Stimulated activated CD8-positive, alpha-beta memory T cell treated with anti-CD3 and anti-CD28 coated beads, Interleukin-4, amount 100 ng/mL, for 1 hour (primary cell): ENCODE results near the gene CCND1.

ENCODE experiments used
- DNase-seq, 2 donors: peaks; one replicate each; pipeline ENCODE4 v3.0.0-alpha.2; 2020; ENCODE audit warnings: low read depth in 2 of 2, low spot score in 1 of 2

Gene CCND1

GRCh38 chr11:69640995-69641581 lies at the start of gene CCND1:
TSS of gene CCND1 (plus strand) at chr11:69641156. CDS start at chr11:69641314, 158 bp downstream.
- no peak for DNase-seq

GRCh38 chr11:69592986-69593650 lies 47.8 kb upstream of the CCND1 start:
- DNase-seq, result no peak

- DNase-seq, result no peak
Observed at GRCh38 chr11:69593851-69594250, 47.1 kb upstream of the CCND1 start.

- DNase-seq, result no peak
Observed at GRCh38 chr11:69594481-69594880, 46.5 kb upstream of the CCND1 start.

GRCh38 chr11:69595805-69596665 lies 44.9 kb upstream of the CCND1 start:
- DNase-seq, result no peak

- DNase-seq, result no peak
Observed at GRCh38 chr11:69598147-69598546, 42.8 kb upstream of the CCND1 start.

GRCh38 chr11:69599502-69599901 lies 41.5 kb upstream of the CCND1 start:
- DNase-seq, result no peak

GRCh38 chr11:69600001-69600400 lies 41.0 kb upstream of the CCND1 start:
- no peak for DNase-seq

GRCh38 chr11:69601011-69601975 lies 39.7 kb upstream of the CCND1 start:
- no peak for DNase-seq

GRCh38 chr11:69603111-69603836 lies 37.7 kb upstream of the CCND1 start:
- no peak for DNase-seq

- DNase-seq, result no peak
Observed at GRCh38 chr11:69604055-69604454, 36.9 kb upstream of the CCND1 start.

GRCh38 chr11:69605737-69606526 lies 35.0 kb upstream of the CCND1 start:
- no peak for DNase-seq

- no peak for DNase-seq
Observed at GRCh38 chr11:69609351-69609750, 31.6 kb upstream of the CCND1 start.

- DNase-seq, result no peak
Observed at GRCh38 chr11:69611548-69612526, 29.1 kb upstream of the CCND1 start.

- no peak for DNase-seq
Observed at GRCh38 chr11:69613594-69613993, 27.4 kb upstream of the CCND1 start.

- DNase-seq, result no peak
Observed at GRCh38 chr11:69614085-69614484, 26.9 kb upstream of the CCND1 start.

- DNase-seq, result no peak
Observed at GRCh38 chr11:69615545-69616278, 25.2 kb upstream of the CCND1 start.

- DNase-seq, result no peak
Observed at GRCh38 chr11:69617220-69617619, 23.7 kb upstream of the CCND1 start.
